ENCODE data around the gene EDIL3. TPM values are rescaled to one million over a fixed set of nuclear protein-coding genes. Genes with fewer than 3 reads are reported as not detected.
"Not testable (repeated sequence)": the region's sequence is repeated elsewhere in the genome, so short reads cannot be mapped to it uniquely, and the experiment has no call there.

The EDIL3 gene
- total RNA-seq, 2 experiments from 2014 or later = not detected

GRCh38 chr5:84218546-84218945, 166.1 kb downstream of the EDIL3 start:
- Mint-ChIP-seq H3K4me1 (no peaks in the 10 kb centered on the region), H3K9me3 (no peaks in the 10 kb centered on the region), H3K4me3 (no peak overlapping the region), H3K27ac (peak overlapping the region; percentile 54), H3K27me3 (no peaks in the 10 kb centered on the region), H3K36me3 (ENCODE audit: low read depth) (no peaks in the 10 kb centered on the region)
- DNase-seq = no peak
- ChIA-PET CTCF (no interaction called here), POLR2A (no interaction called here)

- H3K4me1 Mint-ChIP-seq = no peaks in the 10 kb centered on the region
- no peak overlapping the region for H3K27ac Mint-ChIP-seq
- no peaks in the 10 kb centered on the region for H3K9me3 Mint-ChIP-seq
- POLR2A ChIA-PET = no interaction called here
- H3K36me3 Mint-ChIP-seq (ENCODE audit: low read depth) = no peaks in the 10 kb centered on the region
- H3K27me3 Mint-ChIP-seq = no peaks in the 10 kb centered on the region
- H3K4me3 Mint-ChIP-seq = no peak overlapping the region
- DNase-seq = no peak
- CTCF ChIA-PET = no interaction called here
Observed at GRCh38 chr5:84215521-84215920, 169.2 kb downstream of the EDIL3 start.

GRCh38 chr5:84213861-84214260, 170.8 kb downstream of the EDIL3 start:
- H3K9me3 Mint-ChIP-seq = no peaks in the 10 kb centered on the region
- H3K27ac Mint-ChIP-seq = no peak overlapping the region
- H3K4me1 Mint-ChIP-seq = no peaks in the 10 kb centered on the region
- H3K27me3 Mint-ChIP-seq = no peaks in the 10 kb centered on the region
- POLR2A ChIA-PET = no interaction called here
- H3K36me3 Mint-ChIP-seq (ENCODE audit: low read depth) = no peaks in the 10 kb centered on the region
- CTCF ChIA-PET = no interaction called here
- H3K4me3 Mint-ChIP-seq = no peak overlapping the region
- no peak for DNase-seq

GRCh38 chr5:84213212-84213611, 171.5 kb downstream of the EDIL3 start:
- ChIA-PET POLR2A (no interaction called here), CTCF (interaction anchor here (0.6 kb wide), 1 partner anchor 132 kb away, joined by 4 read pairs; no protein-coding TSS in a partner anchor)
- H3K36me3 Mint-ChIP-seq (ENCODE audit: low read depth) = no peaks in the 10 kb centered on the region
- H3K4me3 Mint-ChIP-seq = no peak overlapping the region
- DNase-seq = no peak
- no peaks in the 10 kb centered on the region for H3K9me3 Mint-ChIP-seq
- H3K27ac Mint-ChIP-seq = no peak overlapping the region
- no peaks in the 10 kb centered on the region for H3K27me3 Mint-ChIP-seq
- no peaks in the 10 kb centered on the region for H3K4me1 Mint-ChIP-seq

- Mint-ChIP-seq H3K36me3 (ENCODE audit: low read depth) (no peaks in the 10 kb centered on the region), H3K9me3 (no peaks in the 10 kb centered on the region), H3K4me1 (no peaks in the 10 kb centered on the region), H3K27ac (no peak overlapping the region), H3K27me3 (no peaks in the 10 kb centered on the region), H3K4me3 (no peak overlapping the region)
- ChIA-PET POLR2A (no interaction called here), CTCF (no interaction called here)
- DNase-seq = no peak
Observed at GRCh38 chr5:84204772-84205171, 179.9 kb downstream of the EDIL3 start.

GRCh38 chr5:84202136-84202535, 182.5 kb downstream of the EDIL3 start:
- Mint-ChIP-seq H3K4me1 (no peaks in the 10 kb centered on the region), H3K4me3 (no peak overlapping the region), H3K36me3 (ENCODE audit: low read depth) (no peaks in the 10 kb centered on the region), H3K27me3 (no peaks in the 10 kb centered on the region), H3K9me3 (no peaks in the 10 kb centered on the region), H3K27ac (no peak overlapping the region)
- no peak for DNase-seq
- ChIA-PET CTCF (no interaction called here), POLR2A (no interaction called here)

GRCh38 chr5:84197538-84197937, 187.1 kb downstream of the EDIL3 start:
- H3K36me3 Mint-ChIP-seq (ENCODE audit: low read depth) = no peaks in the 10 kb centered on the region
- CTCF ChIA-PET = no interaction called here

GRCh38 chr5:84191281-84191680, 193.4 kb downstream of the EDIL3 start:
- Mint-ChIP-seq H3K27ac (no peak overlapping the region), H3K36me3 (ENCODE audit: low read depth) (no peaks in the 10 kb centered on the region), H3K27me3 (no peaks in the 10 kb centered on the region), H3K4me1 (no peaks in the 10 kb centered on the region), H3K9me3 (no peaks in the 10 kb centered on the region), H3K4me3 (no peak overlapping the region)
- POLR2A ChIA-PET = no interaction called here
- CTCF ChIA-PET = no interaction called here
- DNase-seq = no peak

More at GRCh38 chr5:84197538-84197937, 187.1 kb downstream of the EDIL3 start:
- Mint-ChIP-seq H3K4me3 (no peak overlapping the region), H3K27me3 (no peaks in the 10 kb centered on the region), H3K27ac (no peak overlapping the region), H3K9me3 (no peaks in the 10 kb centered on the region), H3K4me1 (no peaks in the 10 kb centered on the region)
- DNase-seq = no peak
- POLR2A ChIA-PET = no interaction called here

GRCh38 chr5:84184857-84185256, 199.8 kb downstream of the EDIL3 start:
- H3K27ac Mint-ChIP-seq = no peak overlapping the region
- ChIA-PET CTCF (no interaction called here), POLR2A (no interaction called here)
- H3K36me3 Mint-ChIP-seq (ENCODE audit: low read depth) = no peaks in the 10 kb centered on the region
- no peaks in the 10 kb centered on the region for H3K9me3 Mint-ChIP-seq
- no peak overlapping the region for H3K4me3 Mint-ChIP-seq
- no peaks in the 10 kb centered on the region for H3K4me1 Mint-ChIP-seq
- H3K27me3 Mint-ChIP-seq = no peaks in the 10 kb centered on the region
- DNase-seq = no peak

- H3K36me3 Mint-ChIP-seq (ENCODE audit: low read depth) = no peaks in the 10 kb centered on the region
- H3K4me3 Mint-ChIP-seq = no peak overlapping the region
- ChIA-PET CTCF (no interaction called here), POLR2A (no interaction called here)
- H3K4me1 Mint-ChIP-seq = no peaks in the 10 kb centered on the region
- H3K27me3 Mint-ChIP-seq = no peaks in the 10 kb centered on the region
- no peak for DNase-seq
- no peak overlapping the region for H3K27ac Mint-ChIP-seq
- H3K9me3 Mint-ChIP-seq = no peaks in the 10 kb centered on the region
Observed at GRCh38 chr5:84181093-84181492, 203.6 kb downstream of the EDIL3 start.

GRCh38 chr5:84168841-84169240, 215.8 kb downstream of the EDIL3 start:
- no peaks in the 10 kb centered on the region for H3K27me3 Mint-ChIP-seq
- H3K9me3 Mint-ChIP-seq = no peaks in the 10 kb centered on the region
- POLR2A ChIA-PET = no interaction called here
- no peak overlapping the region for H3K4me3 Mint-ChIP-seq
- H3K27ac Mint-ChIP-seq = no peak overlapping the region
- no peaks in the 10 kb centered on the region for H3K4me1 Mint-ChIP-seq
- DNase-seq = no peak
- no peaks in the 10 kb centered on the region for H3K36me3 Mint-ChIP-seq (ENCODE audit: low read depth)
- CTCF ChIA-PET = no interaction called here

- H3K27ac Mint-ChIP-seq = no peak overlapping the region
- no peaks in the 10 kb centered on the region for H3K27me3 Mint-ChIP-seq
- POLR2A ChIA-PET = no interaction called here
- no peak overlapping the region for H3K4me3 Mint-ChIP-seq
- no peaks in the 10 kb centered on the region for H3K4me1 Mint-ChIP-seq
- CTCF ChIA-PET = no interaction called here
- H3K36me3 Mint-ChIP-seq (ENCODE audit: low read depth) = no peaks in the 10 kb centered on the region
- H3K9me3 Mint-ChIP-seq = no peaks in the 10 kb centered on the region
- no peak for DNase-seq
Observed at GRCh38 chr5:84163671-84164070, 221.0 kb downstream of the EDIL3 start.

GRCh38 chr5:84162695-84163094, 222.0 kb downstream of the EDIL3 start:
- no peaks in the 10 kb centered on the region for H3K36me3 Mint-ChIP-seq (ENCODE audit: low read depth)
- H3K27ac Mint-ChIP-seq = no peak overlapping the region
- CTCF ChIA-PET = no interaction called here

GRCh38 chr5:84160650-84161049, 224.0 kb downstream of the EDIL3 start:
- H3K27me3 Mint-ChIP-seq; H3K4me1 Mint-ChIP-seq; H3K9me3 Mint-ChIP-seq; H3K27ac Mint-ChIP-seq; DNase-seq; H3K4me3 Mint-ChIP-seq; POLR2A ChIA-PET; H3K36me3 Mint-ChIP-seq (ENCODE audit: low read depth); CTCF ChIA-PET: not testable (repeated sequence)

More at GRCh38 chr5:84162695-84163094, 222.0 kb downstream of the EDIL3 start:
- no peak for DNase-seq
- POLR2A ChIA-PET = no interaction called here
- H3K4me3 Mint-ChIP-seq = no peak overlapping the region
- H3K9me3 Mint-ChIP-seq = no peaks in the 10 kb centered on the region
- no peaks in the 10 kb centered on the region for H3K27me3 Mint-ChIP-seq
- no peaks in the 10 kb centered on the region for H3K4me1 Mint-ChIP-seq

GRCh38 chr5:84149094-84149493, 235.6 kb downstream of the EDIL3 start:
- Mint-ChIP-seq H3K4me1 (no peaks in the 10 kb centered on the region), H3K4me3 (no peak overlapping the region), H3K9me3 (no peaks in the 10 kb centered on the region), H3K27me3 (no peaks in the 10 kb centered on the region), H3K27ac (no peak overlapping the region), H3K36me3 (ENCODE audit: low read depth) (no peaks in the 10 kb centered on the region)
- POLR2A ChIA-PET = no interaction called here
- CTCF ChIA-PET = no interaction called here
- no peak for DNase-seq
